B cell (primary cell): ENCODE results near the gene CADM1.

Experiments
- EZH2 ChIP-seq: IDR thresholded peaks from 2 replicates; pipeline ENCODE4 v1.6.1; 2012; ENCODE audit warnings: borderline replicate concordance, low read depth, mild to moderate bottlenecking, moderate library complexity, low read length; ENCODE audit not compliant: insufficient read depth, poor library complexity, severe bottlenecking
- TF ChIP-seq, protein P1 (sequence below): fragments of 200-600 bp; IDR thresholded peaks from one replicate; pipeline ENCODE4 v1.8.0; 2022; ENCODE audit warnings: antibody characterized with exemption, mild to moderate bottlenecking

DNA sequence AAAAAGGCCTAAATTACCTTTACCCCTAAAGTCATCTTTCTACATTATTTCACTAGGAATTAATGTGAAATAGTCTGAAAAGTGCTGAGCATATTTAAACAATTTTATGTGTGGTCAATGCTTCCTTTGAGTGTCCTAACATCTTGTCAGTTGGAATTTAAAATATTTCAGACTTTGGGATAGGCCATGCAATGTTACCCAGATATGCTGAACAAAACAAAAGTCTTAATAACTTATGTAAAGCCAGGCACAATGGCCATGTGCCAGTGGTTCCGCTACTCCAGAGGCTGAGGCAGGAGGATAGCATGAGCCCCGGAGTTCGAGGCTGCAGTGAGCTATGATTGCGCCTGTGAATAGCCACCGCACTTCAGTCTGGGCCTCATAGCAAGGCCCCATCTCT lies 137.4 kb downstream of the CADM1 start:
- no peak for TF ChIP-seq EZH2
- TF ChIP-seq, protein P1, sequence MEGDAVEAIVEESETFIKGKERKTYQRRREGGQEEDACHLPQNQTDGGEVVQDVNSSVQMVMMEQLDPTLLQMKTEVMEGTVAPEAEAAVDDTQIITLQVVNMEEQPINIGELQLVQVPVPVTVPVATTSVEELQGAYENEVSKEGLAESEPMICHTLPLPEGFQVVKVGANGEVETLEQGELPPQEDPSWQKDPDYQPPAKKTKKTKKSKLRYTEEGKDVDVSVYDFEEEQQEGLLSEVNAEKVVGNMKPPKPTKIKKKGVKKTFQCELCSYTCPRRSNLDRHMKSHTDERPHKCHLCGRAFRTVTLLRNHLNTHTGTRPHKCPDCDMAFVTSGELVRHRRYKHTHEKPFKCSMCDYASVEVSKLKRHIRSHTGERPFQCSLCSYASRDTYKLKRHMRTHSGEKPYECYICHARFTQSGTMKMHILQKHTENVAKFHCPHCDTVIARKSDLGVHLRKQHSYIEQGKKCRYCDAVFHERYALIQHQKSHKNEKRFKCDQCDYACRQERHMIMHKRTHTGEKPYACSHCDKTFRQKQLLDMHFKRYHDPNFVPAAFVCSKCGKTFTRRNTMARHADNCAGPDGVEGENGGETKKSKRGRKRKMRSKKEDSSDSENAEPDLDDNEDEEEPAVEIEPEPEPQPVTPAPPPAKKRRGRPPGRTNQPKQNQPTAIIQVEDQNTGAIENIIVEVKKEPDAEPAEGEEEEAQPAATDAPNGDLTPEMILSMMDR = no peak
